H9 (cell line): Measurements from ENCODE around the gene HKDC1. TPM values are rescaled to one million over a fixed set of nuclear protein-coding genes. Genes with fewer than 3 reads are reported as not detected.

Experiments used
- DNase-seq: peaks from one replicate; pipeline ENCODE4 v3.0.0-alpha.2; 2017
- H2AFZ ChIP-seq: one replicate; pipeline ENCODE4 v1.6.1; 2013; ENCODE audit warnings: mild to moderate bottlenecking, low read length, control low read depth, moderate library complexity
- H2AK5ac ChIP-seq: 2 replicates; pipeline ENCODE4 v1.6.1; 2013; ENCODE audit warnings: low read length, control low read depth, mixed read lengths; ENCODE audit not compliant: insufficient read length
- H2BK120ac ChIP-seq: one replicate; pipeline ENCODE4 v1.6.1; 2013; ENCODE audit warnings: low read depth, mild to moderate bottlenecking, low read length, control low read depth, inconsistent platforms; ENCODE audit not compliant: poor library complexity, severe bottlenecking
- H2BK12ac ChIP-seq: 2 replicates; pipeline ENCODE4 v1.6.1; 2013; ENCODE audit warnings: low read length, control low read depth, mixed read lengths, low read depth; ENCODE audit not compliant: insufficient read length
- H2BK15ac ChIP-seq: 2 replicates; pipeline ENCODE4 v1.6.1; 2013; ENCODE audit warnings: low read depth, low read length, control low read depth
- H2BK20ac ChIP-seq: one replicate; pipeline ENCODE4 v1.6.1; 2013; ENCODE audit warnings: low read depth, mild to moderate bottlenecking, low read length, control low read depth, inconsistent platforms; ENCODE audit not compliant: poor library complexity, severe bottlenecking
- H2BK5ac ChIP-seq: 2 replicates; pipeline ENCODE4 v1.6.1; 2013; ENCODE audit warnings: low read length, control low read depth, mixed read lengths; ENCODE audit not compliant: insufficient read length
- H3K14ac ChIP-seq: 2 replicates; pipeline ENCODE4 v1.6.1; 2013; ENCODE audit warnings: low read length, control low read depth; ENCODE audit not compliant: insufficient read depth
- H3K18ac ChIP-seq: 2 replicates; pipeline ENCODE4 v1.6.1; 2013; ENCODE audit warnings: low read depth, mild to moderate bottlenecking, mixed read lengths, low read length, control low read depth; ENCODE audit not compliant: insufficient read length
- H3K23ac ChIP-seq: 2 replicates; pipeline ENCODE4 v1.6.1; 2013; ENCODE audit warnings: low read length, control low read depth, mixed read lengths, low read depth; ENCODE audit not compliant: insufficient read length
- H3K23me2 ChIP-seq: 2 replicates; pipeline ENCODE4 v1.6.1; 2013; ENCODE audit warnings: low read depth, mild to moderate bottlenecking, mixed read lengths, low read length, control low read depth; ENCODE audit not compliant: insufficient read length, poor library complexity, severe bottlenecking
- H3K27ac ChIP-seq: 2 replicates; pipeline ENCODE4 v1.5.1; 2013; ENCODE audit warnings: low read length, control low read depth, mixed read lengths, low read depth; ENCODE audit not compliant: insufficient read length
- H3K27me3 ChIP-seq: 2 replicates; pipeline ENCODE4 v1.6.1; 2013; ENCODE audit warnings: low read length, control low read depth, inconsistent platforms; ENCODE audit not compliant: insufficient read depth
- H3K4ac ChIP-seq: 2 replicates; pipeline ENCODE4 v1.6.1; 2013; ENCODE audit warnings: low read depth, mild to moderate bottlenecking, control low read depth, inconsistent platforms, low read length, moderate library complexity
- H3K4me1 ChIP-seq: 2 replicates; pipeline ENCODE4 v1.6.1; 2013; ENCODE audit warnings: low read length, control low read depth, inconsistent platforms; ENCODE audit not compliant: insufficient read depth
- H3K4me2 ChIP-seq: 2 replicates; pipeline ENCODE4 v1.6.1; 2013; ENCODE audit warnings: low read length, control low read depth, mixed read lengths; ENCODE audit not compliant: insufficient read length, insufficient read depth
- H3K56ac ChIP-seq: 2 replicates; pipeline ENCODE4 v1.6.1; 2013; ENCODE audit warnings: low read depth, mild to moderate bottlenecking, mixed read lengths, low read length, control low read depth; ENCODE audit not compliant: insufficient read length
- H3K79me1 ChIP-seq: 2 replicates; pipeline ENCODE4 v1.6.1; 2013; ENCODE audit warnings: low read depth, mild to moderate bottlenecking, moderate library complexity, low read length, control low read depth, inconsistent platforms; ENCODE audit not compliant: insufficient read depth, poor library complexity, severe bottlenecking
- H3K79me2 ChIP-seq: 2 replicates; pipeline ENCODE4 v1.6.1; 2013; ENCODE audit warnings: low read length, control low read depth, inconsistent platforms; ENCODE audit not compliant: insufficient read depth
- H3K9ac ChIP-seq: 2 replicates; pipeline ENCODE4 v1.6.1; 2013; ENCODE audit warnings: low read length, control low read depth, mixed read lengths; ENCODE audit not compliant: insufficient read length; ENCODE audit errors: extremely low read depth
- H3K9me3 ChIP-seq: one replicate; pipeline ENCODE4 v1.6.1; 2013; ENCODE audit warnings: low read depth, low read length, inconsistent platforms; ENCODE audit not compliant: control insufficient read depth
- H3T11ph ChIP-seq: one replicate; pipeline ENCODE4 v1.6.1; 2013; ENCODE audit warnings: mild to moderate bottlenecking, low read length, control low read depth, inconsistent platforms
- H4K20me1 ChIP-seq: one replicate; pipeline ENCODE4 v1.6.1; 2013; ENCODE audit not compliant: control insufficient read depth, insufficient read length, insufficient read depth
- H4K5ac ChIP-seq: 2 replicates; pipeline ENCODE4 v1.6.1; 2013; ENCODE audit warnings: low read depth, mild to moderate bottlenecking, mixed read lengths, low read length, control low read depth; ENCODE audit not compliant: insufficient read length
- H4K8ac ChIP-seq: replicated peaks from 2 replicates; pipeline ENCODE4 v1.6.1; 2013; ENCODE audit warnings: low read length, control low read depth, mixed read lengths, low read depth; ENCODE audit not compliant: insufficient read length
- H4K91ac ChIP-seq: 2 replicates; pipeline ENCODE4 v1.6.1; 2013; ENCODE audit warnings: low read depth, mild to moderate bottlenecking, moderate library complexity, mixed read lengths, low read length, control low read depth; ENCODE audit not compliant: insufficient read length
- H3K27ac Mint-ChIP-seq, 3 experiments: 2 replicates in 2 of 3; 3 replicates in 1 of 3; pipeline ENCODE4 v1.8.0; 2020 to 2021; ENCODE audit warnings: mixed read lengths in 3 of 3, mild to moderate bottlenecking in 1 of 3, moderate library complexity in 1 of 3
- H3K27me3 Mint-ChIP-seq: 2 replicates; pipeline ENCODE4 v1.8.0; 2021; ENCODE audit warnings: low read depth, mild to moderate bottlenecking, moderate library complexity, mixed read lengths
- H3K36me3 Mint-ChIP-seq, 3 experiments: 2 replicates in 2 of 3; 3 replicates in 1 of 3; pipeline ENCODE4 v1.8.0; 2020 to 2021; ENCODE audit warnings: low read depth in 3 of 3, mixed read lengths in 3 of 3; ENCODE audit not compliant: insufficient read depth in 1 of 3
- H3K4me1 Mint-ChIP-seq, 2 experiments: 2 replicates each; pipeline ENCODE4 v1.8.0; 2020; ENCODE audit warnings: mixed read lengths in 2 of 2
- H3K4me3 Mint-ChIP-seq, 2 experiments: 2 replicates in 1 of 2; 3 replicates in 1 of 2; pipeline ENCODE4 v1.8.0; 2020 to 2021; ENCODE audit warnings: mild to moderate bottlenecking in 2 of 2, mixed read lengths in 2 of 2, moderate library complexity in 1 of 2
- H3K9me3 Mint-ChIP-seq, 2 experiments: 2 replicates in 1 of 2; 3 replicates in 1 of 2; pipeline ENCODE4 v1.8.0; 2020; ENCODE audit warnings: mild to moderate bottlenecking in 2 of 2, mixed read lengths in 2 of 2, moderate library complexity in 1 of 2
- WGBS: extraction: QIAGEN DNeasy Blood & Tissue Kit; methylation state at CpG from one replicate; pipeline ENCODE4 v1.1.7; 2013; ENCODE audit warnings: missing lambda C conversion rate, low lambda C conversion rate, mixed read lengths; ENCODE audit not compliant: insufficient read length; ENCODE audit errors: extremely low coverage; 5-methylcytosine and 5-hydroxymethylcytosine counted together
- total RNA-seq: library from RNA; stranded (reverse); gene quantifications from 2 replicates; pipeline ENCODE4 v1.2.1, GENCODE V29; 2021
- TF ChIP-seq, protein P1 (sequence below): fragments of 200-600 bp; sonication (generic); conservative IDR thresholded peaks from 3 replicates; pipeline ENCODE4 v1.8.0; 2021; ENCODE audit warnings: antibody characterized with exemption, mild to moderate bottlenecking

Gene HKDC1
- total RNA-seq, 1 experiment from 2014 or later: not detected

DNA sequence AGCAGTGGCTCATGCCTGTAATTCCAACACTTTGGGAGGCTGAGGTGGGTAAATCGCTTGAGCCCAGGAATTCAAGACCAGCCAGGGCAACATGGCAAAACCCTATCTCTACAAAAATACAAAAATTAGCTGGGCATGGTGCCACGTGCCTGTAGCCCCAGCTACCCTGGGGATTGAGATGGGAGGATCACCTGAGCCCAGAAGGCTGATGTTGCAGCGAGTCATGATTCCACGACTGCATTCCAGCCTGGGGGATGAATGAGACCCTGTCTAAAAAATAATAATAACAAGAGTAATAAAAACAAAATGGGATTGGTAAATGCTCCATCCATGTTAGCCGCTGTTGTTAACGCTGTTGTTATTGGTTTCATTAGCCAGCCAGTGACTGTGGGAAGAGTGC lies 1.3 kb upstream of the HKDC1 start:
- no CpG with 5 or more reads among the region's 6 CpGs for WGBS
- Histone ChIP-seq H4K8ac (no peak overlapping the region), H3K4me2 (no peak overlapping the region)

More for the DNA sequence above, 1.3 kb upstream of the HKDC1 start:
- Mint-ChIP-seq H3K9me3 (peaks cover 0 to 2% of the 10 kb centered on the region in 2 experiments; a peak in 1 of 5 replicates), H3K27me3 (no peaks in the 10 kb centered on the region; the same call in 1 of the 2 replicates), H3K36me3 (no peaks in the 10 kb centered on the region), H3K4me3 (no peak overlapping the region), H3K4me1 (peaks cover 10% of the 10 kb centered on the region in 2 experiments), H3K27ac (no peak overlapping the region)
- Histone ChIP-seq H2BK20ac (no peak overlapping the region), H3K56ac (no peak overlapping the region), H3K4me1 (peaks cover 4% of the 10 kb centered on the region; the same call in 1 of the 2 replicates), H2AK5ac (no peak overlapping the region), H2BK120ac (no peak overlapping the region), H3K4ac (no peak overlapping the region), H2BK5ac (no peak overlapping the region), H3K27me3 (no peaks in the 10 kb centered on the region), H3K23ac (no peak overlapping the region), H3K79me2 (no peaks in the 10 kb centered on the region), H4K91ac (no peak overlapping the region), H3K14ac (no peak overlapping the region), H4K5ac (no peak overlapping the region), H2BK15ac (no peak overlapping the region), H3K18ac (no peak overlapping the region), H2BK12ac (no peak overlapping the region), H3K79me1 (no peaks in the 10 kb centered on the region), H3T11ph (no peak overlapping the region), H2AFZ (no peak overlapping the region), H3K23me2 (no peaks in the 10 kb centered on the region), H3K9ac (no peak overlapping the region), H3K27ac (no peak overlapping the region), H3K9me3 (no peaks in the 10 kb centered on the region), H4K20me1 (no peaks in the 10 kb centered on the region)
- DNase-seq: no peak
- TF ChIP-seq, protein P1, sequence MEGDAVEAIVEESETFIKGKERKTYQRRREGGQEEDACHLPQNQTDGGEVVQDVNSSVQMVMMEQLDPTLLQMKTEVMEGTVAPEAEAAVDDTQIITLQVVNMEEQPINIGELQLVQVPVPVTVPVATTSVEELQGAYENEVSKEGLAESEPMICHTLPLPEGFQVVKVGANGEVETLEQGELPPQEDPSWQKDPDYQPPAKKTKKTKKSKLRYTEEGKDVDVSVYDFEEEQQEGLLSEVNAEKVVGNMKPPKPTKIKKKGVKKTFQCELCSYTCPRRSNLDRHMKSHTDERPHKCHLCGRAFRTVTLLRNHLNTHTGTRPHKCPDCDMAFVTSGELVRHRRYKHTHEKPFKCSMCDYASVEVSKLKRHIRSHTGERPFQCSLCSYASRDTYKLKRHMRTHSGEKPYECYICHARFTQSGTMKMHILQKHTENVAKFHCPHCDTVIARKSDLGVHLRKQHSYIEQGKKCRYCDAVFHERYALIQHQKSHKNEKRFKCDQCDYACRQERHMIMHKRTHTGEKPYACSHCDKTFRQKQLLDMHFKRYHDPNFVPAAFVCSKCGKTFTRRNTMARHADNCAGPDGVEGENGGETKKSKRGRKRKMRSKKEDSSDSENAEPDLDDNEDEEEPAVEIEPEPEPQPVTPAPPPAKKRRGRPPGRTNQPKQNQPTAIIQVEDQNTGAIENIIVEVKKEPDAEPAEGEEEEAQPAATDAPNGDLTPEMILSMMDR: no peak
